ENCODE measurements around the gene GPRASP1.

The GPRASP1 gene, protein sequence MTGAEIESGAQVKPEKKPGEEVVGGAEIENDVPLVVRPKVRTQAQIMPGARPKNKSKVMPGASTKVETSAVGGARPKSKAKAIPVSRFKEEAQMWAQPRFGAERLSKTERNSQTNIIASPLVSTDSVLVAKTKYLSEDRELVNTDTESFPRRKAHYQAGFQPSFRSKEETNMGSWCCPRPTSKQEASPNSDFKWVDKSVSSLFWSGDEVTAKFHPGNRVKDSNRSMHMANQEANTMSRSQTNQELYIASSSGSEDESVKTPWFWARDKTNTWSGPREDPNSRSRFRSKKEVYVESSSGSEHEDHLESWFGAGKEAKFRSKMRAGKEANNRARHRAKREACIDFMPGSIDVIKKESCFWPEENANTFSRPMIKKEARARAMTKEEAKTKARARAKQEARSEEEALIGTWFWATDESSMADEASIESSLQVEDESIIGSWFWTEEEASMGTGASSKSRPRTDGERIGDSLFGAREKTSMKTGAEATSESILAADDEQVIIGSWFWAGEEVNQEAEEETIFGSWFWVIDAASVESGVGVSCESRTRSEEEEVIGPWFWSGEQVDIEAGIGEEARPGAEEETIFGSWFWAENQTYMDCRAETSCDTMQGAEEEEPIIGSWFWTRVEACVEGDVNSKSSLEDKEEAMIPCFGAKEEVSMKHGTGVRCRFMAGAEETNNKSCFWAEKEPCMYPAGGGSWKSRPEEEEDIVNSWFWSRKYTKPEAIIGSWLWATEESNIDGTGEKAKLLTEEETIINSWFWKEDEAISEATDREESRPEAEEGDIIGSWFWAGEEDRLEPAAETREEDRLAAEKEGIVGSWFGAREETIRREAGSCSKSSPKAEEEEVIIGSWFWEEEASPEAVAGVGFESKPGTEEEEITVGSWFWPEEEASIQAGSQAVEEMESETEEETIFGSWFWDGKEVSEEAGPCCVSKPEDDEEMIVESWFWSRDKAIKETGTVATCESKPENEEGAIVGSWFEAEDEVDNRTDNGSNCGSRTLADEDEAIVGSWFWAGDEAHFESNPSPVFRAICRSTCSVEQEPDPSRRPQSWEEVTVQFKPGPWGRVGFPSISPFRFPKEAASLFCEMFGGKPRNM (N-terminal part only)

DNA sequence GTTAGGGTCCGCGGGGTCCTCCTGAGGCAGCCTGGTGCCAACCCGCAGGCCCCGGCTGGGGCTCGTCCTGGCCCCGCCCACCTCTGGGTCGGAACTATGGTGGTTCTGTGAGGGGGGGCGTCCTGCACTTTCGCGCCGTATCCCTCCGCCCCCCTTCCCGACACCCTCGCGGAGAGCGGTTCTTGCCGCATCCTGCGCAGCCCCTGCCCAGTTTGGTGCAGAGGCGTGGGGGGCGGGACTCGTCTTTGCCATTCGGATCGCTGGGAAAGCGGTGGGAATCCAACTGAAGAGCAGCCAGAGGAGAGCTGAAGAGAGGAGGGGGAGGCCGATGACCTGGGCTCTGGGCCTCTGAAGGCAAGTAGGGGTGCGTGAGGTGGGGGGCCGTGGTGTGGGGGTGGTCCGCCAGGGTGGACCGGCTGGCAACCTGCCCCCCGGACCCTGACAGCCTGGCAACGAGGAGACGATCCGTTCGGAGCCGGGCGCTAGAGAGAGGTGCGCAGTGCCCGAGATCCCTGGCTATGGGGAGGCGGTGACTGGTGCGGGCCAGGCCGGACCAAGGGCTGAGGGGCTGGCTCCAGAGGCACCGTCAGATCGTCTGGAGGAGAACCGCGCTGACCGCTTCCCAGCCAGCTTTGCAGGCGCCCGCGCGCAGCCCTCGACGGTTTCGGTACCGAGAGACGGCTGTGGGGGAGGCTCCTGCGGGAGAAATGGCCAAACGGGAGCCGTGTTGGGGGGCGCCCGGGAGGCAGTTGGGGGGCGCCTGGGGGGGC lies at the start of gene GPRASP1:
TSS of gene GPRASP1 (plus strand) at position 242 of the 770 bp plus-strand sequence. CDS start 2,431 bp downstream, outside the sequence.
- TF ChIP-seq, protein P1, sequence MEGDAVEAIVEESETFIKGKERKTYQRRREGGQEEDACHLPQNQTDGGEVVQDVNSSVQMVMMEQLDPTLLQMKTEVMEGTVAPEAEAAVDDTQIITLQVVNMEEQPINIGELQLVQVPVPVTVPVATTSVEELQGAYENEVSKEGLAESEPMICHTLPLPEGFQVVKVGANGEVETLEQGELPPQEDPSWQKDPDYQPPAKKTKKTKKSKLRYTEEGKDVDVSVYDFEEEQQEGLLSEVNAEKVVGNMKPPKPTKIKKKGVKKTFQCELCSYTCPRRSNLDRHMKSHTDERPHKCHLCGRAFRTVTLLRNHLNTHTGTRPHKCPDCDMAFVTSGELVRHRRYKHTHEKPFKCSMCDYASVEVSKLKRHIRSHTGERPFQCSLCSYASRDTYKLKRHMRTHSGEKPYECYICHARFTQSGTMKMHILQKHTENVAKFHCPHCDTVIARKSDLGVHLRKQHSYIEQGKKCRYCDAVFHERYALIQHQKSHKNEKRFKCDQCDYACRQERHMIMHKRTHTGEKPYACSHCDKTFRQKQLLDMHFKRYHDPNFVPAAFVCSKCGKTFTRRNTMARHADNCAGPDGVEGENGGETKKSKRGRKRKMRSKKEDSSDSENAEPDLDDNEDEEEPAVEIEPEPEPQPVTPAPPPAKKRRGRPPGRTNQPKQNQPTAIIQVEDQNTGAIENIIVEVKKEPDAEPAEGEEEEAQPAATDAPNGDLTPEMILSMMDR (IDR thresholded peaks at IDR 0.05; ENCODE audit: extremely low read depth, missing control alignments), result no peak
- DNase-seq (ENCODE audit: low spot score), result peak; percentile 13

DNA sequence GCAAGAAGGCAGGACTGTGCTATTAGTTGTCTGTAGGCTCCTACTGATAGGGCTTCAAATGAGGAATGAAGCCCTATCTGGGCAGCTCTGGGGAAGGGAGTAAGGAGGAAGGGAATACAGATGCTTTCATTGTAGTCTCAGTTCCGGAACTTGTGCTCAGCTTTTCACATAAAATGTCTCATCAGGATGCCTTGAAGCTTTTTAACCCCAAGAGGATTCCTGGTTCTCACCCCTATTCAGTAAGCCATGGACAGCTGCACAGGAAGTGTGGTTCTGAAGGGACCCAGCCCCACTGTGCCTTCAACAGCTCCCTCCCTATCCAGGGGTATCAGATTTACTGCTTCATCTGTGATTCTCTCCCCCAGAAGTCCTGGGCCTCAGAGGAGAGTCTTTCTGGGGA lies 47.0 kb upstream of the GPRASP1 start:
- TF ChIP-seq, protein P1 (IDR thresholded peaks at IDR 0.05; ENCODE audit: extremely low read depth, missing control alignments), result no peak
- no peak for DNase-seq (ENCODE audit: low spot score)

DNA sequence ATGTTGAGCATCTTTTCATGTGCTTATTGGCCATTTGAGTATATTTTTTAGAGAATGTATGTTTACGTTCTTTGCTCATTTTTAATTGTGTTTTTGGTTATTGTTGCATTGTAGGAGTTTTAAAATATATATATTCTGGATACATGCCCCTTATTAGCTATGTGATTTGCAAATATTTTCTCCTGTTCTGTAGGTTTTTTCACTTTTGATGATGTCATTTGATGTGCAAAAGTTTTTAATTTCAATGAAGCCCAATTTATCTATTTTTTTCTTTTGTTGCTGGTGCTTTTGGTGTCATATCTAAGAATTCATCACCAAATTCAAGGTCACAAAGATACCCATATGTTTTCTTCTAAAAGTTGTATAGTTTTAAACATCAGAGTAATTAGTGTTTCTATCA lies 45.2 kb upstream of the GPRASP1 start:
- DNase-seq (ENCODE audit: low spot score), result no peak
- TF ChIP-seq, protein P1 (IDR thresholded peaks at IDR 0.05; ENCODE audit: extremely low read depth, missing control alignments), result no peak

DNA sequence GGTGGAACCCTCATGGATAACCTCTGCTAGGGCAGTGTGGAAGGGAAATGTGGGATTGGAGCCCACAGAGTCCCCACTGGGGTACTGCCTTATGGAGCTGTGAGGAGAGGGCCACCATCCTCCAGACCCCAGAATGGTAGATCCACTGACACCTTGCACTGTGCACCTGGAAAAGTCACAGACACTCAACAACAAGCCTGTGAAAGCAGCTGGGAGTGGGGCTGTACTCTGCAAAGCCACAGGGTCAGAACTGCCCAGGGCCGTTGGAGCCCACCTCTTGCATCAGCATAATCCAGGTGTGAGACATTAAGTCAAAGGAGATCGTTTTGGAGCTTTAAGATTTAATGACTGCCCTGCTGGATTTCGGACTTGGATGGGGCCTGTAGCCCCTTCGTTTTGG lies 40.4 kb upstream of the GPRASP1 start:
- TF ChIP-seq, protein P1 (IDR thresholded peaks at IDR 0.05; ENCODE audit: extremely low read depth, missing control alignments), result no peak
- no peak for DNase-seq (ENCODE audit: low spot score)

DNA sequence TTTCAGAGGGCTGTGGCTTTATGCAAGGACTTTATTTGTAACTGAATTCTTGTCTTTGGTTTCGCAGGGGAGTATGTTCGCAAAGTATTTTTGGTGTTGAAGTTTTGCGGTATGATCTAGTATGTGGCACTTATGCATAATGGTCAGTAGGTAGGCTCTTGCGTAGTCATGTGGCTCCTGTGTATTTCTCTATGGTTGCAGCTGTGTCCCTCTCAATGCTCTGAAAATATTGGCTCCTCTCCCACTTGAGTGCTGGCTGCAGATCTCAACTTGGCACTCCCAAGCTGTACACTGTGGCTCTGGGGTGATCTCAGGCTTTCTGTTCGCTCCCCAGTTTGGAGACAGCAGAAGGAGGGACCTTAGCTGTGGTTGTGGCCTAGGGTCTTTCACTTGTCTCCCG lies 27.2 kb upstream of the GPRASP1 start:
- DNase-seq (ENCODE audit: low spot score), result no peak
- TF ChIP-seq, protein P1 (IDR thresholded peaks at IDR 0.05; ENCODE audit: extremely low read depth, missing control alignments), result no peak

DNA sequence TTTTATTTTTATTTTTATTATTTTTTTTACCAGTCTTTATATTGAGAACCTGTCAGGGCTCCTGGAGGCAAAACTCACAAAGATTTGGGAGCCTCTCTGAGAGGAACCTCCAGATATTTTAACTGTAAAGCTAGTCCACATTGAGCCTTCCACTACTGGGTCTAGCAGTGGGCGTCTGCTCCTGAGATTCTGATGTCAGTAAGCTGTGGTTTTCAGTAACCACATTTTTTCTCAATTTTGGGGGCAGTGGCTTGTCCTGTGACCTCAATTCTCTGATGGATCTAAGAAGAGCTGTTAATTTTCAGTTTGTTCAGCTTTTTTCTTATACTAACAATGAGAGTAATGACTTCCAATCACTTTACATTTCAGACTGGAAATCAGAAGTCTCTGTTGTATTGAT lies 23.6 kb upstream of the GPRASP1 start:
- TF ChIP-seq, protein P1 (IDR thresholded peaks at IDR 0.05; ENCODE audit: extremely low read depth, missing control alignments), result no peak
- DNase-seq (ENCODE audit: low spot score), result no peak

Measured in GM20000 (cell line).